HL-60 (cell line): Measurements from ENCODE around the gene KCNMA1.

Experiments used
- CTCF ChIP-seq: IDR thresholded peaks from one replicate; pipeline ENCODE4 v1.5.1; 2011; ENCODE audit warnings: low read length, control low read depth, inconsistent platforms; ENCODE audit not compliant: insufficient read depth
- GABPA ChIP-seq: IDR thresholded peaks from 2 replicates; pipeline ENCODE4 v1.6.1; 2012; ENCODE audit warnings: low read depth
- POLR2AphosphoS5 ChIP-seq: IDR thresholded peaks from 2 replicates; pipeline ENCODE4 v1.6.1; 2012; ENCODE audit warnings: low read depth
- REST ChIP-seq: IDR thresholded peaks from 2 replicates; pipeline ENCODE4 v1.6.1; 2012; ENCODE audit warnings: low read depth; ENCODE audit not compliant: insufficient replicate concordance
- SPI1 ChIP-seq: IDR thresholded peaks from 2 replicates; pipeline ENCODE4 v1.6.1; 2012; ENCODE audit warnings: low read depth, mild to moderate bottlenecking, borderline replicate concordance

- TF ChIP-seq CTCF (no peak), POLR2AphosphoS5 (no peak), REST (no peak), SPI1 (no peak), GABPA (no peak)
Measured at GRCh38 chr10:77027141-77027540, 610.5 kb downstream of the KCNMA1 start.
